HepG2 (cell line): ENCODE data around the gene ADAM15. TPM values are rescaled to one million over a fixed set of nuclear protein-coding genes. Genes with fewer than 3 reads are reported as not detected.

ENCODE experiments used
- ARID4A ChIP-seq: sonication (generic); formaldehyde crosslinking; IDR thresholded peaks from 2 replicates; pipeline ENCODE4 v1.5.0; 2020; ENCODE audit warnings: mild to moderate bottlenecking, missing genetic modification reagents, borderline replicate concordance
- E2F1 ChIP-seq: sonication (generic); formaldehyde crosslinking; IDR thresholded peaks from 2 replicates; pipeline ENCODE4 v1.5.0; 2020; ENCODE audit warnings: missing genetic modification reagents
- E2F2 ChIP-seq: sonication (generic); formaldehyde crosslinking; IDR thresholded peaks from 2 replicates; pipeline ENCODE4 v1.4.0; 2020; ENCODE audit warnings: missing genetic modification reagents, borderline replicate concordance
- ELF1 ChIP-seq: sonication (generic); formaldehyde crosslinking; IDR thresholded peaks from 2 replicates; pipeline ENCODE4 v1.4.0; 2020; ENCODE audit warnings: missing genetic modification reagents
- ERF ChIP-seq: IDR thresholded peaks from 2 replicates; pipeline ENCODE4 v1.6.1; 2018; ENCODE audit warnings: missing biosample characterization, missing genetic modification reagents
- KDM5A ChIP-seq: fragments of 200-600 bp; sonication (generic); IDR thresholded peaks from 2 replicates; pipeline ENCODE4 v1.7.0; 2018; ENCODE audit warnings: antibody characterized with exemption, mild to moderate bottlenecking, low read length, borderline replicate concordance
- SETDB1 ChIP-seq: sonication (generic); formaldehyde crosslinking; IDR thresholded peaks from 2 replicates; pipeline ENCODE4 v1.5.1; 2020; ENCODE audit warnings: missing genetic modification reagents, mild to moderate bottlenecking, borderline replicate concordance
- SMAD1 ChIP-seq: sonication (generic); formaldehyde crosslinking; IDR thresholded peaks from 2 replicates; pipeline ENCODE4 v1.4.0; 2020; ENCODE audit warnings: missing genetic modification reagents, low read depth, mild to moderate bottlenecking, borderline replicate concordance
- SP140L ChIP-seq: sonication (generic); formaldehyde crosslinking; IDR thresholded peaks from 2 replicates; pipeline ENCODE4 v1.4.0; 2020; ENCODE audit warnings: missing genetic modification reagents, borderline replicate concordance
- ZNF407 ChIP-seq: sonication (generic); formaldehyde crosslinking; IDR thresholded peaks from one replicate; pipeline ENCODE4 v1.5.1; 2020; ENCODE audit warnings: mild to moderate bottlenecking, missing genetic modification reagents; ENCODE audit errors: not compliant biosample characterization
- ZNF775 ChIP-seq: sonication (generic); formaldehyde crosslinking; IDR thresholded peaks from 2 replicates; pipeline ENCODE4 v1.4.0; 2020; ENCODE audit warnings: missing genetic modification reagents, mild to moderate bottlenecking, moderate library complexity, borderline replicate concordance
- polyA plus RNA-seq, 8 experiments: library from polyadenylated mRNA; depleted of rRNA in 3 of 8; stranded (reverse) in 7 of 8; unstranded in 1 of 8; fragments of >200 nt; fragmentation: Illumina TruSeq in 4 of 8; extraction: Trizol in 4 of 8; gene quantifications; 2 replicates each; pipeline versions ENCODE4 v1.2.1 to v1.2.3, GENCODE V29; 2011 to 2016; ENCODE audit warnings: low read depth in 4 of 8, missing spikeins in 1 of 8, mixed read lengths in 1 of 8; ENCODE audit not compliant: insufficient read depth in 1 of 8
- total RNA-seq, 5 experiments: library from RNA; depleted of rRNA; stranded (reverse); fragments of >200 nt; fragmentation: Illumina TruSeq; extraction: Trizol; gene quantifications; 2 replicates each; pipeline ENCODE4 v1.2.3, GENCODE V29; 2016; ENCODE audit warnings: low read depth in 1 of 5

The ADAM15 gene
- total and polyA plus RNA-seq, 2 of the 13 experiments (the other 11 are each of a cell fraction or from before 2014, with no cell fraction given): 17.9 to 25.6 TPM

- peak; percentile 83 for TF ChIP-seq ARID4A
- peak; percentile 55 for TF ChIP-seq ELF1 (CRISPR knock-in tag)
- TF ChIP-seq ZNF407: no peak
- TF ChIP-seq E2F2 (CRISPR knock-in tag): no peak
- TF ChIP-seq SETDB1: no peak
- no peak for TF ChIP-seq ZNF775
- no peak for TF ChIP-seq SP140L (CRISPR knock-in tag)
- no peak for TF ChIP-seq E2F1 (CRISPR knock-in tag)
- peak; percentile 85 for TF ChIP-seq ERF (CRISPR knock-in tag)
- no peak for TF ChIP-seq KDM5A
- 0 out of 2 replicates have a peak, but pooled peaks have one; percentile 76 for TF ChIP-seq SMAD1 (CRISPR knock-in tag)
Observed at GRCh38 chr1:155091071-155092051, 40.2 kb downstream of the ADAM15 start (continued).
